Measurements from ENCODE around the gene RASSF7.

Gene RASSF7

GRCh38 chr11:557328-558132 is 3.2 kb upstream of the RASSF7 start:
- Histone ChIP-seq H3K9me3 (no peaks in the 10 kb centered on the region), H3K27ac (no peak overlapping the region), H3K36me3 (peaks cover 1% of the 10 kb centered on the region), H3K27me3 (peaks cover 74% of the 10 kb centered on the region), H3K4me3 (ENCODE audit: low read depth in 1 of 2, low read length in 1 of 2) (no peak overlapping the region), H3K4me1 (ENCODE audit: control insufficient read depth in 1 of 2, insufficient read depth in 1 of 2, low read depth in 1 of 2, low read length in 1 of 2) (peaks cover 25 to 44% of the 10 kb centered on the region in 2 experiments)
- TF ChIP-seq, protein P1, sequence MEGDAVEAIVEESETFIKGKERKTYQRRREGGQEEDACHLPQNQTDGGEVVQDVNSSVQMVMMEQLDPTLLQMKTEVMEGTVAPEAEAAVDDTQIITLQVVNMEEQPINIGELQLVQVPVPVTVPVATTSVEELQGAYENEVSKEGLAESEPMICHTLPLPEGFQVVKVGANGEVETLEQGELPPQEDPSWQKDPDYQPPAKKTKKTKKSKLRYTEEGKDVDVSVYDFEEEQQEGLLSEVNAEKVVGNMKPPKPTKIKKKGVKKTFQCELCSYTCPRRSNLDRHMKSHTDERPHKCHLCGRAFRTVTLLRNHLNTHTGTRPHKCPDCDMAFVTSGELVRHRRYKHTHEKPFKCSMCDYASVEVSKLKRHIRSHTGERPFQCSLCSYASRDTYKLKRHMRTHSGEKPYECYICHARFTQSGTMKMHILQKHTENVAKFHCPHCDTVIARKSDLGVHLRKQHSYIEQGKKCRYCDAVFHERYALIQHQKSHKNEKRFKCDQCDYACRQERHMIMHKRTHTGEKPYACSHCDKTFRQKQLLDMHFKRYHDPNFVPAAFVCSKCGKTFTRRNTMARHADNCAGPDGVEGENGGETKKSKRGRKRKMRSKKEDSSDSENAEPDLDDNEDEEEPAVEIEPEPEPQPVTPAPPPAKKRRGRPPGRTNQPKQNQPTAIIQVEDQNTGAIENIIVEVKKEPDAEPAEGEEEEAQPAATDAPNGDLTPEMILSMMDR (IDR thresholded peaks at IDR 0.05): no peak

DNA sequence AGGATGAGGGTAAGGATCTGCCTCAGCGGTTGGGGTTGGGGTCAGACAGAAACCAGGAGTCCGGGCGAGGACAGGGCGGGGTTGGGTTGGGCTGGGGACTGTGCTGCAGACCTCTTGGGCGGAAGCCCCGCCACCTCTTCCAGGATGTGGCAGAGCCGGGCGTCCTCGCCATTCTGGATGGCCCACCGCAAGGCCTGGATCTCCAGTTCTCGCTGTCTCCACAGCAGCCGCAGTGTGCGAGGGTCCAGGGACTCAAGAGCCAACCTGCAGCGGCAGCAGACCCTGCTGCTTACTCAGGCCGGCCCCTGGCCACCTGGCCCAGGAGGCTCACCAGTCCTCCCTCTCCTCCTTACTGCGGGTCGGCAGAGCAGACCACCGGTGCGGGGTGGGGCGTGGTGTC is 2.3 kb upstream of the RASSF7 start:
- peaks cover 64% of the 10 kb centered on the region for H3K27me3 ChIP-seq
- peaks cover 25 to 44% of the 10 kb centered on the region in 2 experiments for H3K4me1 ChIP-seq (ENCODE audit: control insufficient read depth in 1 of 2, insufficient read depth in 1 of 2, low read depth in 1 of 2, low read length in 1 of 2)
- peaks cover 11% of the 10 kb centered on the region for H3K36me3 ChIP-seq
- no peaks in the 10 kb centered on the region for H3K9me3 ChIP-seq
- TF ChIP-seq, protein P1 (IDR thresholded peaks at IDR 0.05): no peak
- H3K27ac ChIP-seq: no peak overlapping the region
- no peak overlapping the region for H3K4me3 ChIP-seq (ENCODE audit: low read depth in 1 of 2, low read length in 1 of 2)

- Histone ChIP-seq H3K36me3 (peaks cover 17% of the 10 kb centered on the region), H3K4me3 (ENCODE audit: low read depth in 1 of 2, low read length in 1 of 2) (no peak overlapping the region), H3K9me3 (no peaks in the 10 kb centered on the region), H3K27ac (no peak overlapping the region), H3K4me1 (ENCODE audit: control insufficient read depth in 1 of 2, insufficient read depth in 1 of 2, low read depth in 1 of 2, low read length in 1 of 2) (peaks cover 25 to 44% of the 10 kb centered on the region in 2 experiments), H3K27me3 (peaks cover 58% of the 10 kb centered on the region)
- TF ChIP-seq, protein P1 (IDR thresholded peaks at IDR 0.05): no peak
These were observed 1.6 kb upstream of the RASSF7 start for GRCh38 chr11:559020-559620.

GRCh38 chr11:559712-560304 is 962 bp upstream of the RASSF7 start:
- Histone ChIP-seq H3K36me3 (peaks cover 19% of the 10 kb centered on the region), H3K4me3 (ENCODE audit: low read depth in 1 of 2, low read length in 1 of 2) (peak overlapping the region; percentile 87), H3K4me1 (ENCODE audit: control insufficient read depth in 1 of 2, insufficient read depth in 1 of 2, low read depth in 1 of 2, low read length in 1 of 2) (peaks cover 21 to 39% of the 10 kb centered on the region in 2 experiments), H3K27ac (peak overlapping the region; percentile 78), H3K9me3 (no peaks in the 10 kb centered on the region), H3K27me3 (peaks cover 51% of the 10 kb centered on the region)
- TF ChIP-seq, protein P1 (IDR thresholded peaks at IDR 0.05): no peak

GRCh38 chr11:561148-562003 is 606 bp downstream of the RASSF7 start:
- Histone ChIP-seq H3K27ac (peak overlapping the region; percentile 78), H3K36me3 (peaks cover 19% of the 10 kb centered on the region), H3K9me3 (no peaks in the 10 kb centered on the region), H3K4me1 (ENCODE audit: control insufficient read depth in 1 of 2, insufficient read depth in 1 of 2, low read depth in 1 of 2, low read length in 1 of 2) (peaks cover 18 to 23% of the 10 kb centered on the region in 2 experiments), H3K4me3 (ENCODE audit: low read depth in 1 of 2, low read length in 1 of 2) (peak overlapping the region; percentile 87), H3K27me3 (peaks cover 41% of the 10 kb centered on the region)
- TF ChIP-seq, protein P1 (IDR thresholded peaks at IDR 0.05): no peak
